ENCODE measurements around the gene TBCEL.

DNA sequence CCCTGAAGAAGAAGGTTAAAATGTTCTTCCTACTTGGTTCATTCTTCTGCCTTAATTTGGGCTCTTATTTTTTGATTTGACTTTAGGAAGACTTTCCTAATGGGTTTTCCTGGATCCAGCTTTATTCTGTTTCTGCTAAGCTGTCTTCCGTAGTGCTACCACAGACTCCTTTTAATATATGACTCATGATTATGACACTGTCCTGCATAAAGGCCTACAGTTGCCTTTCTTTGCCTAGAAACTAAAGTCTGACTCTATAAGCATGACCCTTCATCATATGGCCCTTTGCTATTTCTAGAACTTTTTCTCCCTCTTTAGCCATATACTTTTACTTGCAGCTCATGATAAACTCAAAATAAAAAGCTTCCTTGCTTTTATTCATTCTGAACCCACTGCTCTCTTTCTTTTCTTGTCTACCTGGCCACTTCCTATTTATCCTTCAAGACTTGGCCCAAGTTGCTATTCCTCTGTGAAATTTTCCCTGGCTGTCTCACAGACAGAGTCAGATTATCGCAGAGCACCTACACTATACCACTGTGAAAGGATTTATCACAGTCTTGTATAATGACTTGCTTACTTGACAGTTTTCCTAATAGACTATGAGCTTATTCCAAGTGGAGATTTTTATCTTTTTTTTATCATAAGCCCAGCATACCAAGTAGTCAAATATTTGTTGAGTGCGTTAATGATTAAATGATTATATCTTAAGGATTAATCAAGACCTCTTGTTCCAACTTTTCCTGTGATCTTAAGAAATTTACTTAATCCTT is 24.7 kb downstream of the TBCEL start:
- TF ChIP-seq YY1 (IDR thresholded peaks at IDR 0.05; ENCODE audit: insufficient read depth, insufficient read length): no peak
- TF ChIP-seq ZNF274 (IDR thresholded peaks at IDR 0.05; ENCODE audit: low read depth, low read length): no peak
